Upper lobe of left lung (tissue), 6 donors: ENCODE results near the gene B4GALNT4. TPM values are rescaled to one million over a fixed set of nuclear protein-coding genes. Genes with fewer than 3 reads are reported as not detected.
"Not testable (repeated sequence)": the region's sequence is repeated elsewhere in the genome, so short reads cannot be mapped to it uniquely, and the experiment has no call there.

Experiments used
- ATAC-seq, 2 donors: fragments of 200-7000 bp; cut with Tn5 transposase; one replicate each; pipeline ENCODE4 v1.9.1; 2022; ENCODE audit warnings: mild to moderate bottlenecking in 2 of 2, moderate library complexity in 2 of 2; ENCODE audit not compliant: low FRiP score in 2 of 2
- DNase-seq, 2 donors: peaks; one replicate each; pipeline ENCODE4 v3.0.0-alpha.2; 2019 to 2020
- H3K27ac ChIP-seq, 4 donors: fragments of 200-600 bp; sonication (generic); one replicate each; pipeline ENCODE4 v1.5.1; 2016 to 2019
- H3K27me3 ChIP-seq, 4 donors: fragments of 200-600 bp; sonication (generic); one replicate each; pipeline ENCODE4 v1.5.1; 2017 to 2019
- H3K36me3 ChIP-seq, 4 donors: fragments of 200-600 bp; sonication (generic); one replicate each; pipeline ENCODE4 v1.5.1; 2016 to 2019
- H3K4me1 ChIP-seq, 4 donors: fragments of 200-600 bp; sonication (generic); one replicate each; pipeline ENCODE4 v1.5.1; 2018 to 2019
- H3K4me3 ChIP-seq, 4 donors: fragments of 200-600 bp; sonication (generic); one replicate each; pipeline ENCODE4 v1.5.1; 2017 to 2019; ENCODE audit warnings: mild to moderate bottlenecking in 2 of 4, moderate library complexity in 1 of 4
- H3K9me3 ChIP-seq, 4 donors: fragments of 200-600 bp; sonication (generic); one replicate each; pipeline ENCODE4 v1.5.1; 2018 to 2019
- EP300 ChIP-seq, 4 donors: sonication (generic); formaldehyde crosslinking; IDR thresholded peaks; one replicate each; pipeline ENCODE4 v1.5.1; 2017; ENCODE audit warnings: antibody characterized with exemption in 4 of 4, control low read depth in 2 of 4
- POLR2A ChIP-seq, 4 donors: fragments of 450-650 bp; IDR thresholded peaks; one replicate each; pipeline ENCODE4 v1.5.1; 2016 to 2017; ENCODE audit warnings: antibody characterized with exemption in 4 of 4, mild to moderate bottlenecking in 2 of 4
- POLR2AphosphoS5 ChIP-seq, 2 donors: sonication (generic); formaldehyde crosslinking; IDR thresholded peaks; one replicate each; pipeline ENCODE4 v1.5.1; 2017; ENCODE audit warnings: antibody characterized with exemption in 2 of 2
- WGBS, 2 donors: methylation state at CpG; one replicate each; pipeline ENCODE4 v1.1.5; 2017 to 2018; 5-methylcytosine and 5-hydroxymethylcytosine counted together
- total RNA-seq, 6 donors: library from RNA; depleted of rRNA in 4 of 6; stranded (reverse); fragments of >200 nt in 4 of 6; gene quantifications; one replicate each; pipeline versions ENCODE4 v1.1.0 to v1.2.1, GENCODE V29; 2016 to 2021
- TF ChIP-seq, protein P1 (sequence below), 6 experiments: fragments of 450-650 bp in 4 of 6; fragments of 200-600 bp in 2 of 6; sonication (generic) in 2 of 6; IDR thresholded peaks; one replicate each; pipeline ENCODE4 v1.5.1; 2016 to 2019; ENCODE audit warnings: antibody characterized with exemption in 6 of 6
- donor health status: DM: no; HTN: no; CAD: no; lungs with moderate emphysema.
- donor health status: DM: no; HTN: yes; CAD: no; lungs with severe emphysema.

Gene B4GALNT4
- total RNA-seq, 6 donors from 2014 or later: 0.23 to 2.1 (median 0.54) TPM; not detected in 1

DNA sequence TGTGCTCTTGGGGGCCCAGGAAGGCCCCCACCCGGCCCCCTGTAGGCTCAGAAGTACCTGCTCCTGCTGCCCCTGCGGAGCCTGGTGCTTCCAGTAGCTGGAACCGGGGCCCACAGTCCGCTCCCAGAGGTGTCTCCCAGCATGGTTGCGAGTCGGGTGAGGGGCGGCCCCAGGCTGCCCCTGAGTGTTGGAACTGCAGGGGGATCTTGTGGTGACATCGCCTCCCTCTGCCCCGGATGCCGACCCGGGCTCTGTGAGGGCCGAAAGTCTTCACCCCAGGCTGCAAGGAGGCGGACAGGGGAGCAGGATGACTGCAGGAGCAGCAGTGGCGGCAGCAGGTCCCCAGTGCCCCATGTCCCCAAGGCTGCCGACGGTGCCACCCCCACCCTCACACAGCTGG, 15.2 kb downstream of the B4GALNT4 start:
- H3K27me3 ChIP-seq: no peaks in the 10 kb centered on the region
- no peak overlapping the region for H3K4me3 ChIP-seq
- DNase-seq: peak in 1 of 2 donors; percentile 68
- no peaks in the 10 kb centered on the region for H3K36me3 ChIP-seq
- peaks cover 0 to 17% (median 9%) of the 10 kb centered on the region in 4 donors for H3K9me3 ChIP-seq
- ATAC-seq: no peak
- TF ChIP-seq, protein P1, sequence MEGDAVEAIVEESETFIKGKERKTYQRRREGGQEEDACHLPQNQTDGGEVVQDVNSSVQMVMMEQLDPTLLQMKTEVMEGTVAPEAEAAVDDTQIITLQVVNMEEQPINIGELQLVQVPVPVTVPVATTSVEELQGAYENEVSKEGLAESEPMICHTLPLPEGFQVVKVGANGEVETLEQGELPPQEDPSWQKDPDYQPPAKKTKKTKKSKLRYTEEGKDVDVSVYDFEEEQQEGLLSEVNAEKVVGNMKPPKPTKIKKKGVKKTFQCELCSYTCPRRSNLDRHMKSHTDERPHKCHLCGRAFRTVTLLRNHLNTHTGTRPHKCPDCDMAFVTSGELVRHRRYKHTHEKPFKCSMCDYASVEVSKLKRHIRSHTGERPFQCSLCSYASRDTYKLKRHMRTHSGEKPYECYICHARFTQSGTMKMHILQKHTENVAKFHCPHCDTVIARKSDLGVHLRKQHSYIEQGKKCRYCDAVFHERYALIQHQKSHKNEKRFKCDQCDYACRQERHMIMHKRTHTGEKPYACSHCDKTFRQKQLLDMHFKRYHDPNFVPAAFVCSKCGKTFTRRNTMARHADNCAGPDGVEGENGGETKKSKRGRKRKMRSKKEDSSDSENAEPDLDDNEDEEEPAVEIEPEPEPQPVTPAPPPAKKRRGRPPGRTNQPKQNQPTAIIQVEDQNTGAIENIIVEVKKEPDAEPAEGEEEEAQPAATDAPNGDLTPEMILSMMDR (IDR thresholded peaks at IDR 0.05): no peak
- TF ChIP-seq POLR2A (IDR thresholded peaks at IDR 0.05) (no peak), POLR2AphosphoS5 (IDR thresholded peaks at IDR 0.05) (no peak), EP300 (IDR thresholded peaks at IDR 0.05) (no peak)
- no peaks in the 10 kb centered on the region for H3K4me1 ChIP-seq
- no peak overlapping the region for H3K27ac ChIP-seq
- whole genome bisulfite sequencing, 2 donors: 88 to 100% methylated on average over 2 to 14 of the region's 16 CpGs

DNA sequence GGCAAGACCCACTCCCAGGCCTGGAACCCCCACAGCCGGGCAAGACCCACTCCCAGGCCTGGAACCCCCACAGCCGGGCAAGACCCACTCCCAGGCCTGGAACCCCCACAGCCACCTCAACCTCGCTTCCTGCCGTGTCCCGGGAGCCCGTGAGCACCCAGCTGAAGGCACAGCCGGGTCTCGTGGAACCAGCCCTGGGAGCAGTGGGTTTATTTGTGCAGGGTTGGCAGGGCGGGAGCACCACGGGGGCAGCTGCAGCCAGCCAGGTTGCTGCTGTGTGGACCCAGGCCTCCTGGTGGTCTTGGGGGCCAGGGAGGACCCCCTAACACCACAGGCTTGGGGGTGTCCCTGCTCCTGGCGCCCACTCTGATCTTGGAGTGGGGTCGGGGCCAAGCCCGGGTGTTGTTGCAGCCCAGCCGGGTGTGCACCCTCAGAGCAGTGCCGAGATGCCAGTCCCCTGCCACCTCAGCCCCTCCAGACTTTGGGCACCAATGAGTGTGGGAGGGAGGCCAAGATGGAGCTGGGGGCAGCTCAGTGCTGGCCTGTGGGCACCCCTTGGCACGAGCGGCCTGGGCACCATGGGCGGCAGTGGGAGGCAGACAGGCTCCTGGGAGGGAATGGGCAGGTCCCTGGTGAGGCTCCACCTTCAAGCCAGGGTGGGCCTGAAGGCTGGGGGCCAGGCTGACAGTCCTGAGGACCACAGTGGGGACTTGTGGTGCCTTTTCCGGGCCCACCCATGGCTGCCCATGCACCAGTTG, 16.5 kb downstream of the B4GALNT4 start:
- H3K4me3 ChIP-seq: no peak overlapping the region
- peaks cover 0 to 17% (median 9%) of the 10 kb centered on the region in 4 donors for H3K9me3 ChIP-seq
- H3K27me3 ChIP-seq: no peaks in the 10 kb centered on the region
- H3K27ac ChIP-seq: no peak overlapping the region
- no peaks in the 10 kb centered on the region for H3K36me3 ChIP-seq
- TF ChIP-seq POLR2A (IDR thresholded peaks at IDR 0.05): no peak
- TF ChIP-seq POLR2AphosphoS5 (IDR thresholded peaks at IDR 0.05): no peak
- TF ChIP-seq, protein P1 (IDR thresholded peaks at IDR 0.05): no peak
- TF ChIP-seq EP300 (IDR thresholded peaks at IDR 0.05): no peak
- no peaks in the 10 kb centered on the region for H3K4me1 ChIP-seq
- whole genome bisulfite sequencing, 2 donors: 84 to 95% methylated on average over 6 to 14 of the region's 19 CpGs
- ATAC-seq: no peak
- DNase-seq: peak in 1 of 2 donors; percentile 61

DNA sequence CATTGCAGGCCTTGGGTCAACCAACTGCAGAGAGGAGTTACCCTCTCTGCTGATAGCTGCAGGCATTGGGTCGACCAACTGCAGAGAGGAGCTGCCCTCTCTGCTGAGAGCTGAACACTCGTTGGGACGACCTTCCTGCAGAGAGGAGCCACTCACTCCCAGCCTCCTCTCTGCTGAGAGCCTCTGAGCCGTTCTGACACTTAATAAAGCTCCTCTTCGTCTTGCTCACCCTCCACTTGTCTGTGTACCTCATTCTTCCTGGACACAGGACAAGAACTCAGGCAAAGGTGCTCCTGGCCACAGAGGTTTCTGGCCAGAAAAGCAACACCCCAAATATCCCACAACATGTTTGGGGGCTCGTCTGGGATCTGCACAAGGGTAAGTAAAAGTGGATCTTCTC, 17.2 kb downstream of the B4GALNT4 start:
- Histone ChIP-seq H3K4me1 (no peaks in the 10 kb centered on the region), H3K27ac (no peak overlapping the region), H3K4me3 (no peak overlapping the region), H3K36me3 (no peaks in the 10 kb centered on the region), H3K9me3 (peaks cover 0 to 17% (median 9%) of the 10 kb centered on the region in 4 donors), H3K27me3 (no peaks in the 10 kb centered on the region)
- DNase-seq (no peak), ATAC-seq (no peak)
- TF ChIP-seq POLR2A (IDR thresholded peaks at IDR 0.05): no peak
- no peak for TF ChIP-seq EP300 (IDR thresholded peaks at IDR 0.05)
- TF ChIP-seq POLR2AphosphoS5 (IDR thresholded peaks at IDR 0.05): no peak
- TF ChIP-seq, protein P1 (IDR thresholded peaks at IDR 0.05): no peak
- WGBS, 2 donors: 86 to 95% methylated on average over 6 of the region's 6 CpGs

- ATAC-seq: no peak
- Histone ChIP-seq H3K4me1 (no peaks in the 10 kb centered on the region), H3K27me3 (no peaks in the 10 kb centered on the region), H3K9me3 (peaks cover 0 to 17% (median 9%) of the 10 kb centered on the region in 4 donors), H3K4me3 (no peak overlapping the region), H3K27ac (no peak overlapping the region), H3K36me3 (no peaks in the 10 kb centered on the region)
- WGBS, 2 donors: 38 to 55% methylated on average over 4 of the region's 4 CpGs
- DNase-seq: no peak
- TF ChIP-seq EP300 (IDR thresholded peaks at IDR 0.05) (no peak), POLR2A (IDR thresholded peaks at IDR 0.05) (no peak), POLR2AphosphoS5 (IDR thresholded peaks at IDR 0.05) (no peak)
- TF ChIP-seq, protein P1 (IDR thresholded peaks at IDR 0.05): no peak
Measured at GRCh38 chr11:387193-387793, 18.0 kb downstream of the B4GALNT4 start.

- H3K36me3 ChIP-seq, ATAC-seq, H3K27ac ChIP-seq, DNase-seq, H3K4me1 ChIP-seq, H3K4me3 ChIP-seq, H3K27me3 ChIP-seq: not testable (repeated sequence)
- H3K9me3 ChIP-seq: peaks cover 0 to 17% (median 9%) of the 10 kb centered on the region in 4 donors
- 72 to 80% methylated on average over 7 to 17 of the region's 17 CpGs for WGBS, 2 donors
Measured at GRCh38 chr11:389369-389768, 20.1 kb downstream of the B4GALNT4 start.
